Measurements from ENCODE around the gene MAP2K7. TPM values are rescaled to one million over a fixed set of nuclear protein-coding genes. Genes with fewer than 3 reads are reported as not detected.

MAP2K7 gene
- total RNA-seq, 1 donor from 2014 or later = 38.6 TPM

DNA sequence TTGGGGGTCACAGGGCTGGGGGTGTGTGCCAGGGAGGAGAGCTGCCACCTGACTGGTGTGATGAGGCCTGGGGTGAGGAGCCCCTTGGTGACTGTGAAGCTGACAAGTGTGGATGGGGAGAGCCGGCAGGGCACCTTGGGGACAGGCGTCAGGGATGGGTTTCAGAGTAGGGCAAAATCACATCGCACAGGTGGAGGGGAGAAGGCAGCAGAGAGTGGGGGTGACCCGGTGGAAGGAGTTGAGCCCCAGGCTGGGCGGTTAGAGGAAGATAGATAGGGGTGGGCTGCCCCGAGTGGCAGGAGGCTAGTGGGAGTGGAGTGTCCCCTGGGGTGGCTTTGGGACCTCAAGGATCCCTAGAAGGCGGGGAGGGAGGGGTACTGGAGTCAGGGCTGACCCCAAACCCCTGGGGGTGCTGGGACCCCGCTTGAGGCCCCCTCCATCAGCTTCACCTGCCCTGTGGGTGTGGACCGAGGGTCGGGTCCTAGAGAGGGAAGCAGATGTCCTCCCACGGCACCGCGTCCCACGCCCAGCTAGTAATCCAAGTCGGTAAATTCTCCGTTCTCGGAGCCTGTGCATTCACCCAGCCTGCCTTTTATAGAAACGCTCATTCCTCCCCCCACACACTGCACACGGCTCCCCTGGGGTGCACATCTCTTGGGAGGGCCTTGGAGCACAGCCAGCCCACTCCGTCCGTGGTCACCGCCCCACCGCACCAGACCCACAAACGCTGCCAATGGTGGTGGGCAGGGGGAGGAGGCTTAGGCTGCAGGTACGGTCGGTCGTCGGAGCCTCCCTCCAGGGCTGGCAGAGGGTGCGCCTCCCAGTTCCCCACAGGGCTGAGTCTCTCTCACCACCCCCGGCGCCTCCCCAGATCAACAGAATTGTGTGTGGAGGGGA, 19.9 kb downstream of the MAP2K7 start:
- Histone ChIP-seq H3K27me3 (ENCODE audit: low read depth) (peaks cover 3% of the 10 kb centered on the region), H3K9me3 (no peaks in the 10 kb centered on the region), H3K4me1 (peaks cover 44% of the 10 kb centered on the region), H3K27ac (no peak overlapping the region), H3K36me3 (peaks cover 15% of the 10 kb centered on the region), H3K4me3 (no peak overlapping the region)
- TF ChIP-seq, protein P1, sequence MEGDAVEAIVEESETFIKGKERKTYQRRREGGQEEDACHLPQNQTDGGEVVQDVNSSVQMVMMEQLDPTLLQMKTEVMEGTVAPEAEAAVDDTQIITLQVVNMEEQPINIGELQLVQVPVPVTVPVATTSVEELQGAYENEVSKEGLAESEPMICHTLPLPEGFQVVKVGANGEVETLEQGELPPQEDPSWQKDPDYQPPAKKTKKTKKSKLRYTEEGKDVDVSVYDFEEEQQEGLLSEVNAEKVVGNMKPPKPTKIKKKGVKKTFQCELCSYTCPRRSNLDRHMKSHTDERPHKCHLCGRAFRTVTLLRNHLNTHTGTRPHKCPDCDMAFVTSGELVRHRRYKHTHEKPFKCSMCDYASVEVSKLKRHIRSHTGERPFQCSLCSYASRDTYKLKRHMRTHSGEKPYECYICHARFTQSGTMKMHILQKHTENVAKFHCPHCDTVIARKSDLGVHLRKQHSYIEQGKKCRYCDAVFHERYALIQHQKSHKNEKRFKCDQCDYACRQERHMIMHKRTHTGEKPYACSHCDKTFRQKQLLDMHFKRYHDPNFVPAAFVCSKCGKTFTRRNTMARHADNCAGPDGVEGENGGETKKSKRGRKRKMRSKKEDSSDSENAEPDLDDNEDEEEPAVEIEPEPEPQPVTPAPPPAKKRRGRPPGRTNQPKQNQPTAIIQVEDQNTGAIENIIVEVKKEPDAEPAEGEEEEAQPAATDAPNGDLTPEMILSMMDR (IDR thresholded peaks at IDR 0.05) = no peak
- DNase-seq = no peak
- no peak for ATAC-seq
- intact Hi-C loops (cut with DNase I) = no loop called here

DNA sequence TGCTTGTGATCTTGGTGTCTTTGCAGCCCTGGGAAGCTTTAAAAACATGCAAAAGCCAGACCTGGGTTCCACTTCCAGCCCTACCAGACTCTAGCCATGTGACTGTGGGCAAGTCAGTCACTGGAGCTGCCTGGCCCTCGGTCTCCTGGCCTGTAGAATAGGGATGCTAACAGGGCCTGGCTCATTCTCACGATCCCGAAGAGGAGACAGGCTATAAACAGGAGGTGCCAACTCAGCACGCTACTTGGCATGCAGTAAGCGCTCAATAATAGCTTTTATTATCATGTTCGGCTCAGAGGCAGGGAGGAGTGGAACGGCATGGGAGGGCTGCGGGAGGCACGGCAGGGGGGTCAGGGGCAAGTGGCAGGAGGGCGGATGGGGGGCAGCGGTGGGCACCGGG, 20.6 kb downstream of the MAP2K7 start:
- Histone ChIP-seq H3K4me3 (no peak overlapping the region), H3K36me3 (peaks cover 15% of the 10 kb centered on the region), H3K27me3 (ENCODE audit: low read depth) (no peaks in the 10 kb centered on the region), H3K9me3 (no peaks in the 10 kb centered on the region), H3K27ac (no peak overlapping the region), H3K4me1 (peaks cover 43% of the 10 kb centered on the region)
- DNase-seq = no peak
- ATAC-seq = no peak
- TF ChIP-seq, protein P1 (IDR thresholded peaks at IDR 0.05) = no peak
- intact Hi-C loops (cut with DNase I) = no loop called here

DNA sequence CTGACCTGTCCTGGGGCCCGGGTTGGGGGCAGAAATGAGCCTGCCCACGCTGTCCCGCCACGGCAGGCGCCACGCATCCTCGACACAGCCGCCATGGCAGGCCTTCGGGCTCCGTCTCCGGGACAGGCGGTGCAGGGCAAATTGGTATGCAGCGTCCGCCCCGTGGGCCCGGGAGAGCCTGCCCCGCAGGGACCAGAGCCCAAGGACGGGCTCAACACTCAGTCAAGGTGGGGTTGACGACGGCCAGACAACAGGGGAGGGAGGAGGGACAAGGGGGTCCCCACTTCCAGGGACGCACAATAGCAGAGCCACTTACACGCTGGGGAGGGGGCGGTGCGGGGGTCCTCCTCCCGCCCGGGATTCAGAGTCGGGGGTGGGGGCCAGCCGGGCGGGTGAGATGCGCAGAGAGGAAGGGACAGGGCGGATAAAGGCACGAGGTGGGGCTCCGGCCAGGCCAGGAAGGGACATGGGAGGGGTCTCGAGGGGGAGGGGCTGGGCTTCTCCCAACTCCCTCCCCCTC, 21.0 kb downstream of the MAP2K7 start:
- peaks cover 43% of the 10 kb centered on the region for H3K4me1 ChIP-seq
- H3K27ac ChIP-seq = no peak overlapping the region
- ATAC-seq (no peak), DNase-seq (peak; percentile 45)
- peaks cover 15% of the 10 kb centered on the region for H3K36me3 ChIP-seq
- no peaks in the 10 kb centered on the region for H3K9me3 ChIP-seq
- TF ChIP-seq, protein P1 (IDR thresholded peaks at IDR 0.05) = no peak
- peak overlapping the region; percentile 51 for H3K4me3 ChIP-seq
- H3K27me3 ChIP-seq (ENCODE audit: low read depth) = no peaks in the 10 kb centered on the region
- intact Hi-C loops (cut with DNase I) = no loop called here

DNA sequence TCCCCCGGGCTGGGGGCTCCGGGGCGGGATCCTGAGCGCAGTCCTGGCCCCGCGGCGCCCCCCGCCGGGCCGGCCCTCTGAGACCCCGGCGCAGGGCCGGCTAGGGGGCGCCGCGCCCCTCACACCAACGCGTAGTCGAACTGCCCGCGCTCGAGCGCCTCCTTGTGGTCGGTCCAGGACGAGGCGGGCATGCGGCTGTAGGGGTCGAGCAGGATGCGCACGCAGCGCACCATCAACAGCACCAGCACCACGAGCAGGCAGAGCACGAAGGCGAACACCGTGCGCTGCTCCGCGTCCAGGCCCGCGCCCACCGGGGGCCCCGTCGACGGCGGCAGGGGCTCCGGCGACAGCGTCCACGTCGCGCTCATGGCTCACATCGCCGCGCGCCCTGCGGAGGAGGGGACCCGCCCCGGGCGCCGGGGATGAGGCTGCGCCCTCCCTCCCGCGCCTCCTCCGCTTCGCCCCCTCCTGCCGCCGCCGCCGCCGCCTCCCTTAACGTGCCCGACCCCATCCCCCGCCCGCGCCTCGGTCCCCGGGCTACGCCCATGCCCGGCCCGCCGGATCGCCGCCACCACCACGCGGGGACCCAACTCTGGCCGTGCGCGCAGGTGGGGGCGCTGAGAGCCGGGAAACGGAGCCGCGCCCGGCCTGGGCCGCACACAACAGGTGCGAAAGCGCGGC, 21.6 kb downstream of the MAP2K7 start:
- ATAC-seq = no peak
- TF ChIP-seq, protein P1 (IDR thresholded peaks at IDR 0.05) = peak; percentile 83
- intact Hi-C loops (cut with DNase I) = no loop called here
- no peaks in the 10 kb centered on the region for H3K27me3 ChIP-seq (ENCODE audit: low read depth)
- H3K4me1 ChIP-seq = peaks cover 40% of the 10 kb centered on the region
- H3K9me3 ChIP-seq = no peaks in the 10 kb centered on the region
- DNase-seq = peak; percentile 80
- peak overlapping the region; percentile 51 for H3K4me3 ChIP-seq
- peaks cover 16% of the 10 kb centered on the region for H3K36me3 ChIP-seq
- H3K27ac ChIP-seq = no peak overlapping the region

DNA sequence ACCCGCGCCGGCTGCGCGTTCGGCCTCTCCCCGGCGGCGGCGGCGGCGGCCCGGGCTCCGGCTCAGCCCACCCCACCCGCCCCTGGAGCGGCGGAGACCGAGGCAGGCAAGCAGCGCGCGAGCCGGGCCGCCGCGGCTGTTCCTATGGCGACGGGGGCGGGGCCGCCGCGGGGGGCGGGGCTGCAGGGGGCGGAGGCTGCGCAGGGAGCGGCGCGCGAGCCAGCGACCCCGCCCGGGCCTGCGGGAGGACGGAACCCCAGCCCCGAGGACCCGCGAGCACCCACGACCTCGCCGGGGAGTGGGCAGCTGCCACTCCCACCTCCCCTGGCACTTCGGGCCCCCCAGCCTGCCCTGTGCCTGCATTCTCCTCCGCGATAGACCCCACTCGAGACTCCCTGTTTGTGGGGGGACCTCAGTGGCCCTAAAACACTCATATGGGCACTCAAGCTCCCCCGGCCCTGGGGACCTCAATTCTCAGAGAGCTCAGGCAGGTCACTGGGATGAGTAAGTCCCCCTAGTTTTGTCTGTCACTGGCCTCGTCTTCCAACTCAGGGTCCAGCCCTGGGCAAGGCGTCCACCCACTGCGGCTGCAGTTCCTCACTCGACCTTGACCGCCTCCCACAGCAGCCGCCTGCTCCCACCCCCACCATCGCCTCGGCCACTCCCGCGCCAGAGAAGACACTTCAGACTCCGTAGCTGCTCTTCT, 22.5 kb downstream of the MAP2K7 start, which contains the start of gene CTXN1:
Gene CTXN1, minus strand, starts transcription at position 115 of the 706 bp plus-strand sequence. CDS start 597 bp downstream, outside the sequence.
- TF ChIP-seq, protein P1 (IDR thresholded peaks at IDR 0.05) = no peak
- Histone ChIP-seq H3K27me3 (ENCODE audit: low read depth) (no peaks in the 10 kb centered on the region), H3K4me3 (peak within 1 kb of the TSS; percentile 51), H3K36me3 (peaks cover 25% of the 10 kb centered on the region), H3K4me1 (peaks cover 37% of the 10 kb centered on the region), H3K9me3 (no peaks in the 10 kb centered on the region), H3K27ac (peak within 1 kb of the TSS; percentile 41)
- intact Hi-C loops (cut with DNase I) = no loop called here
- DNase-seq (peak; percentile 74), ATAC-seq (peak; percentile 63 to 67)
